Activated B cell treated with CpG ODN at 0.5 μM for 24 hours (primary cell): ENCODE measurements around the gene ANAPC5. TPM values are rescaled to one million over a fixed set of nuclear protein-coding genes. Genes with fewer than 3 reads are reported as not detected.
"Not testable (repeated sequence)": the region's sequence is repeated elsewhere in the genome, so short reads cannot be mapped to it uniquely, and the experiment has no call there.

ENCODE experiments used
- ATAC-seq: fragments of 200-7000 bp; cut with Tn5 transposase; one replicate; pipeline ENCODE4 v1.10.0; 2021; ENCODE audit warnings: low read depth, mild to moderate bottlenecking, moderate library complexity
- CTCF ChIA-PET: fragments of 350-600 bp; sonication (Branson Sonifier 250); formaldehyde crosslinking; loops from one replicate; lab custom pipeline; 2021; ENCODE audit warnings: antibody characterized with exemption; lab: Charles Lee
- POLR2A ChIA-PET: fragments of 350-600 bp; sonication (Branson Sonifier 250); formaldehyde crosslinking; loops from one replicate; lab custom pipeline; 2021; ENCODE audit warnings: antibody characterized with exemption; lab: Charles Lee
- DNase-seq: peaks from one replicate; pipeline ENCODE4 v3.0.0; 2022
- H3K27ac Mint-ChIP-seq: one replicate; pipeline ENCODE4 v1.8.0; 2020; ENCODE audit warnings: mixed read lengths
- H3K27me3 Mint-ChIP-seq: one replicate; pipeline ENCODE4 v1.8.0; 2021; ENCODE audit warnings: mixed read lengths
- H3K36me3 Mint-ChIP-seq: one replicate; pipeline ENCODE4 v1.8.0; 2021; ENCODE audit warnings: low read depth, mixed read lengths
- H3K4me1 Mint-ChIP-seq: one replicate; pipeline ENCODE4 v1.8.0; 2021; ENCODE audit warnings: mixed read lengths
- H3K4me3 Mint-ChIP-seq: one replicate; pipeline ENCODE4 v1.8.0; 2020; ENCODE audit warnings: mild to moderate bottlenecking, mixed read lengths
- H3K9me3 Mint-ChIP-seq: one replicate; pipeline ENCODE4 v1.8.0; 2020; ENCODE audit warnings: mixed read lengths
- CTCF ChIP-seq: fragments of 200-600 bp; IDR thresholded peaks from one replicate; pipeline ENCODE4 v1.8.0; 2022; ENCODE audit warnings: antibody characterized with exemption, mild to moderate bottlenecking
- intact Hi-C: fragments of 100-400 bp; cut with micrococcal nuclease; formaldehyde crosslinking; loops from one replicate; pipeline ENCODE4 v1.15.1; 2024
- total RNA-seq: library from RNA; stranded (reverse); gene quantifications from 2 replicates; pipeline ENCODE4 v1.2.3, GENCODE V29; 2022

ANAPC5 gene
- total RNA-seq, 1 donor from 2014 or later: 143 TPM

GRCh38 chr12:121318121-121318520 lies 34.1 kb downstream of the ANAPC5 start:
- ATAC-seq (no peak), DNase-seq (no peak)
- Mint-ChIP-seq H3K4me3 (no peak overlapping the region), H3K4me1 (peaks cover 4% of the 10 kb centered on the region), H3K27ac (peak overlapping the region; percentile 66), H3K36me3 (peaks cover 64% of the 10 kb centered on the region), H3K27me3 (no peaks in the 10 kb centered on the region), H3K9me3 (no peaks in the 10 kb centered on the region)
- TF ChIP-seq CTCF: no peak
- intact Hi-C loops: no loop called here
- ChIA-PET POLR2A (no interaction called here), CTCF (interaction anchor here (1.4 kb wide), 1 partner anchor 13 kb away, joined by 4 read pairs; no protein-coding TSS in a partner anchor)

GRCh38 chr12:121314431-121314830 lies 37.8 kb downstream of the ANAPC5 start:
- no peak for TF ChIP-seq CTCF
- ATAC-seq (no peak), DNase-seq (no peak)
- H3K4me3 Mint-ChIP-seq: no peak overlapping the region
- H3K9me3 Mint-ChIP-seq: no peaks in the 10 kb centered on the region
- intact Hi-C loops: no loop called here
- H3K36me3 Mint-ChIP-seq: peaks cover 68% of the 10 kb centered on the region
- peaks cover 7% of the 10 kb centered on the region for H3K4me1 Mint-ChIP-seq
- ChIA-PET POLR2A (no interaction called here), CTCF (no interaction called here)
- H3K27me3 Mint-ChIP-seq: no peaks in the 10 kb centered on the region
- H3K27ac Mint-ChIP-seq: peak overlapping the region; percentile 59

GRCh38 chr12:121310231-121310630 lies 42.0 kb downstream of the ANAPC5 start:
- H3K27me3 Mint-ChIP-seq, ATAC-seq, intact Hi-C loops, H3K9me3 Mint-ChIP-seq, DNase-seq, POLR2A ChIA-PET, H3K27ac Mint-ChIP-seq, H3K4me3 Mint-ChIP-seq: not testable (repeated sequence)
- peaks cover 14% of the 10 kb centered on the region for H3K4me1 Mint-ChIP-seq
- CTCF ChIA-PET: interaction anchor here (0.7 kb wide), 1 partner anchor 1748 kb away, joined by 4 read pairs; no protein-coding TSS in a partner anchor
- H3K36me3 Mint-ChIP-seq: peaks cover 55% of the 10 kb centered on the region

- ATAC-seq, H3K27me3 Mint-ChIP-seq, intact Hi-C loops, H3K4me3 Mint-ChIP-seq, H3K27ac Mint-ChIP-seq, H3K9me3 Mint-ChIP-seq, CTCF ChIA-PET, DNase-seq: not testable (repeated sequence)
- Mint-ChIP-seq H3K4me1 (peaks cover 22% of the 10 kb centered on the region), H3K36me3 (peaks cover 39% of the 10 kb centered on the region)
- POLR2A ChIA-PET: interaction anchor here (1.4 kb wide), 1 partner anchor 94 kb away, joined by 4 read pairs; no protein-coding TSS in a partner anchor
Measured at GRCh38 chr12:121307397-121307796, 44.8 kb downstream of the ANAPC5 start.

- no peak overlapping the region for H3K27ac Mint-ChIP-seq
- H3K4me3 Mint-ChIP-seq: no peak overlapping the region
- CTCF ChIA-PET: no interaction called here
- peaks cover 22% of the 10 kb centered on the region for H3K4me1 Mint-ChIP-seq
- TF ChIP-seq CTCF: no peak
- peaks cover 15% of the 10 kb centered on the region for H3K36me3 Mint-ChIP-seq
- ATAC-seq: no peak
- no peak for DNase-seq
- H3K27me3 Mint-ChIP-seq: no peaks in the 10 kb centered on the region
- intact Hi-C loops: no loop called here
- H3K9me3 Mint-ChIP-seq: no peaks in the 10 kb centered on the region
- POLR2A ChIA-PET: no interaction called here
Measured at GRCh38 chr12:121304306-121304705, 47.9 kb downstream of the ANAPC5 start.

- POLR2A ChIA-PET: no interaction called here
- CTCF ChIA-PET: no interaction called here
- ATAC-seq: no peak
- DNase-seq: no peak
- peaks cover 29% of the 10 kb centered on the region for H3K4me1 Mint-ChIP-seq
- H3K4me3 Mint-ChIP-seq: no peak overlapping the region
- no peaks in the 10 kb centered on the region for H3K27me3 Mint-ChIP-seq
- intact Hi-C loops: no loop called here
- H3K27ac Mint-ChIP-seq: no peak overlapping the region
- peaks cover under 1% of the 10 kb centered on the region for H3K36me3 Mint-ChIP-seq
- H3K9me3 Mint-ChIP-seq: no peaks in the 10 kb centered on the region
- no peak for TF ChIP-seq CTCF
Measured at GRCh38 chr12:121301876-121302275, 50.3 kb downstream of the ANAPC5 start.
